Choroid plexus epithelial cell (primary cell): ENCODE results near the gene ADGRL3.
A peak's percentile ranks its signal among the peaks of the same experiment; 100 is the strongest.

ENCODE experiments used
- DNase-seq: peaks from one replicate; pipeline ENCODE4 v3.0.0-alpha.2; 2010; ENCODE audit warnings: low read depth
- H3K4me3 ChIP-seq: 2 replicates; pipeline ENCODE4 v1.5.1; 2011; ENCODE audit warnings: low read depth, mild to moderate bottlenecking, control low read depth, low read length, moderate library complexity
- CTCF ChIP-seq: conservative IDR thresholded peaks from 2 replicates; pipeline ENCODE4 v1.5.1; 2011; ENCODE audit warnings: low read depth, mild to moderate bottlenecking, control low read depth, inconsistent platforms, low read length, moderate library complexity

ADGRL3 gene

GRCh38 chr4:61198686-61199085, 1.4 kb upstream of the ADGRL3 start:
- TF ChIP-seq CTCF, result no peak
- H3K4me3 ChIP-seq, result no peak overlapping the region
- DNase-seq, result no peak

- H3K4me3 ChIP-seq, result peak overlapping the region; percentile 72
- TF ChIP-seq CTCF, result no peak
- no peak for DNase-seq
These were observed 296 bp upstream of the ADGRL3 start for GRCh38 chr4:61199873-61200186.

GRCh38 chr4:61200916-61201526, 895 bp downstream of the ADGRL3 start:
- peak; percentile 52 for DNase-seq
- no peak for TF ChIP-seq CTCF
- peak overlapping the region; percentile 72 for H3K4me3 ChIP-seq

- no peak for TF ChIP-seq CTCF
- peak; percentile 19 for DNase-seq
- peak overlapping the region; percentile 72 for H3K4me3 ChIP-seq
These were observed 1.4 kb downstream of the ADGRL3 start for GRCh38 chr4:61201561-61201960.

GRCh38 chr4:61201961-61202637, 2.0 kb downstream of the ADGRL3 start:
- DNase-seq, result peak; percentile 38
- TF ChIP-seq CTCF, result peak; percentile 30

GRCh38 chr4:61202638-61203435, 2.7 kb downstream of the ADGRL3 start:
- peak overlapping the region; percentile 72 for H3K4me3 ChIP-seq
- TF ChIP-seq CTCF, result no peak
- peak; percentile 54 for DNase-seq

More at GRCh38 chr4:61201961-61202637, 2.0 kb downstream of the ADGRL3 start:
- H3K4me3 ChIP-seq, result peak overlapping the region; percentile 72
